OCI-LY7 (cell line): ENCODE measurements around the gene GPR25. TPM values are rescaled to one million over a fixed set of nuclear protein-coding genes. Genes with fewer than 3 reads are reported as not detected.

ENCODE experiments used
- BruUV-seq: library from RNA; stranded (reverse); fragments of 400-500 nt; replicated peaks from 2 replicates; lab custom pipeline; 2021; lab: Mats Ljungman, UMichigan
- CTCF ChIA-PET: fragments of 300-600 bp; sonication (Branson Sonifier 250); formaldehyde crosslinking; loops from one replicate; lab custom pipeline; 2022; ENCODE audit warnings: antibody characterized with exemption; ENCODE audit not compliant: unreplicated experiment; lab: Charles Lee
- POLR2A ChIA-PET: fragments of 300-600 bp; sonication (Branson Sonifier 250); formaldehyde crosslinking; loops from one replicate; lab custom pipeline; 2022; ENCODE audit warnings: antibody characterized with exemption; lab: Charles Lee
- DNase-seq: peaks from one replicate; pipeline ENCODE4 v3.0.0-alpha.2; 2015; ENCODE audit warnings: low spot score
- H2AFZ ChIP-seq: fragments of 200-600 bp; sonication (generic), shearing (Covaris generic); 2 replicates; pipeline ENCODE4 v1.6.1; 2014; ENCODE audit warnings: mild to moderate bottlenecking, antibody characterized with exemption, low read length, moderate library complexity
- H3K27ac ChIP-seq: fragments of 200-600 bp; sonication (generic); 2 replicates; pipeline ENCODE4 v1.5.1; 2014; ENCODE audit warnings: mixed run types, low read depth, mild to moderate bottlenecking, moderate library complexity, low read length, inconsistent platforms; ENCODE audit not compliant: poor library complexity, severe bottlenecking
- H3K36me3 ChIP-seq: fragments of 200-600 bp; sonication (generic); 2 replicates; pipeline ENCODE4 v1.6.1; 2014; ENCODE audit warnings: mild to moderate bottlenecking, antibody characterized with exemption, low read length, moderate library complexity, mixed read lengths; ENCODE audit not compliant: insufficient read depth
- H3K4me1 ChIP-seq: fragments of 200-600 bp; sonication (generic); 2 replicates; pipeline ENCODE4 v1.5.1; 2014; ENCODE audit warnings: mild to moderate bottlenecking, low read length; ENCODE audit not compliant: insufficient read depth, poor library complexity, severe bottlenecking
- H3K4me2 ChIP-seq: fragments of 200-600 bp; sonication (generic); 2 replicates; pipeline ENCODE4 v1.6.1; 2014; ENCODE audit warnings: mild to moderate bottlenecking, low read length
- H3K4me3 ChIP-seq: fragments of 200-600 bp; sonication (generic); 2 replicates; pipeline ENCODE4 v1.5.1; 2014; ENCODE audit warnings: mild to moderate bottlenecking, low read depth, low read length; ENCODE audit not compliant: poor library complexity, severe bottlenecking
- H3K79me2 ChIP-seq: fragments of 200-600 bp; sonication (generic); 2 replicates; pipeline ENCODE4 v1.6.1; 2016; ENCODE audit warnings: low read depth, mild to moderate bottlenecking, low read length, moderate library complexity, mixed read lengths; ENCODE audit not compliant: insufficient read depth
- H3K9me2 ChIP-seq: fragments of 200-600 bp; sonication (generic); 2 replicates; pipeline ENCODE4 v1.6.1; 2016; ENCODE audit warnings: mild to moderate bottlenecking, low read length, mixed read lengths; ENCODE audit not compliant: insufficient read depth
- H3K9me3 ChIP-seq: fragments of 200-600 bp; sonication (generic); 2 replicates; pipeline ENCODE4 v1.6.1; 2014; ENCODE audit warnings: mild to moderate bottlenecking, mixed run types, low read length, mixed read lengths
- H4K20me1 ChIP-seq: fragments of 200-600 bp; sonication (generic); 2 replicates; pipeline ENCODE4 v1.6.1; 2014; ENCODE audit warnings: mild to moderate bottlenecking, antibody characterized with exemption, low read length, moderate library complexity, mixed read lengths; ENCODE audit not compliant: insufficient read depth
- CTCF ChIP-seq: fragments of 200-600 bp; sonication (generic); conservative IDR thresholded peaks from 2 replicates; pipeline ENCODE4 v1.5.1; 2014; ENCODE audit warnings: mild to moderate bottlenecking, antibody characterized with exemption, low read length, moderate library complexity, mixed read lengths
- EZH2phosphoT487 ChIP-seq: fragments of 200-600 bp; sonication (generic); IDR thresholded peaks from 2 replicates; pipeline ENCODE4 v1.6.1; 2018; ENCODE audit warnings: low read depth, borderline replicate concordance, mild to moderate bottlenecking, mixed run types, antibody characterized with exemption, low read length, moderate library complexity, mixed read lengths
- intact Hi-C: fragments of 100-400 bp; cut with micrococcal nuclease; formaldehyde crosslinking; loops from one replicate; pipeline ENCODE4 v1.10.0; 2022; ENCODE audit not compliant: unreplicated experiment
- total RNA-seq, 2 experiments: library from RNA; depleted of rRNA in 1 of 2; stranded (reverse); fragments of >200 nt in 1 of 2; shearing (Covaris generic) in 1 of 2; gene quantifications; 2 replicates each; pipeline ENCODE4 v1.2.3, GENCODE V29; 2014 to 2022

Gene GPR25
- total RNA-seq, 2 experiments from 2014 or later: not detected

- H3K79me2 ChIP-seq: no peaks in the 10 kb centered on the region
- CTCF ChIA-PET: no interaction called here
- H2AFZ ChIP-seq: no peak overlapping the region
- H3K27ac ChIP-seq: no peak overlapping the region
- no peak for DNase-seq
- no peaks in the 10 kb centered on the region for H4K20me1 ChIP-seq
- H3K9me2 ChIP-seq: no peaks in the 10 kb centered on the region
- POLR2A ChIA-PET: interaction anchor here (0.7 to 1.5 kb wide), 3 partner anchors 10 to 174 kb away, joined by 3 read pairs; no protein-coding TSS in a partner anchor
- H3K36me3 ChIP-seq: no peaks in the 10 kb centered on the region
- TF ChIP-seq CTCF: no peak
- TF ChIP-seq EZH2phosphoT487: no peak
- H3K4me1 ChIP-seq: peaks cover 13% of the 10 kb centered on the region
- no TSS peak for BruUV-seq
- H3K4me3 ChIP-seq: no peak overlapping the region
- intact Hi-C loops: no loop called here
- no peak overlapping the region for H3K4me2 ChIP-seq
- no peaks in the 10 kb centered on the region for H3K9me3 ChIP-seq
Measured at GRCh38 chr1:200867018-200867811, 5.6 kb upstream of the GPR25 start.

- TF ChIP-seq CTCF: no peak
- no peak for TF ChIP-seq EZH2phosphoT487
- Histone ChIP-seq H3K4me3 (no peak overlapping the region), H3K9me3 (no peaks in the 10 kb centered on the region), H3K4me1 (peaks cover 13% of the 10 kb centered on the region), H3K27ac (no peak overlapping the region), H3K79me2 (no peaks in the 10 kb centered on the region), H3K36me3 (no peaks in the 10 kb centered on the region), H3K4me2 (no peak overlapping the region; the same call in 1 of the 2 replicates), H2AFZ (peak overlapping the region; percentile 79; the same call in 1 of the 2 replicates), H4K20me1 (no peaks in the 10 kb centered on the region), H3K9me2 (no peaks in the 10 kb centered on the region)
- ChIA-PET POLR2A (no interaction called here), CTCF (no interaction called here)
- BruUV-seq: no TSS peak
- intact Hi-C loops: no loop called here
- DNase-seq: no peak
Measured at GRCh38 chr1:200869376-200869752, 3.4 kb upstream of the GPR25 start.

- Histone ChIP-seq H3K4me2 (peak overlapping the region; percentile 39; the same call in 1 of the 2 replicates), H3K36me3 (no peaks in the 10 kb centered on the region)
Measured at GRCh38 chr1:200869753-200870391, 2.9 kb upstream of the GPR25 start.

More at GRCh38 chr1:200869753-200870391, 2.9 kb upstream of the GPR25 start:
- no peak for TF ChIP-seq CTCF
- TF ChIP-seq EZH2phosphoT487: no peak
- BruUV-seq: no TSS peak
- Histone ChIP-seq H4K20me1 (no peaks in the 10 kb centered on the region), H3K9me2 (no peaks in the 10 kb centered on the region), H3K9me3 (no peaks in the 10 kb centered on the region), H3K27ac (no peak overlapping the region), H3K79me2 (no peaks in the 10 kb centered on the region), H2AFZ (peak overlapping the region; percentile 79), H3K4me1 (peaks cover 13% of the 10 kb centered on the region), H3K4me3 (no peak overlapping the region)
- peak; percentile 18 for DNase-seq
- ChIA-PET CTCF (no interaction called here), POLR2A (no interaction called here)
- intact Hi-C loops: no loop called here
